ENCODE data around the gene NOC3L. TPM values are rescaled to one million over a fixed set of nuclear protein-coding genes. Genes with fewer than 3 reads are reported as not detected.

Gene NOC3L
- total RNA-seq, 2 donors from 2014 or later, result 18.8 to 22.2 TPM

- no peak for TF ChIP-seq CTCF (conservative IDR thresholded peaks at IDR 0.05)
- no peak overlapping the region for H3K9ac ChIP-seq (ENCODE audit: extremely low read depth, low read length, poor library complexity, severe bottlenecking)
- DNase-seq, result no peak
- peaks cover 3% of the 10 kb centered on the region for H3K36me3 Mint-ChIP-seq (ENCODE audit: low read depth)
- 93 to 100% methylated on average over 3 of the region's 3 CpGs for WGBS, 2 experiments (ENCODE audit: insufficient coverage in 1 of 2, insufficient read length in 1 of 2)
- no peaks in the 10 kb centered on the region for H3K27me3 ChIP-seq (ENCODE audit: control insufficient read depth, insufficient read depth, low read length, poor library complexity, severe bottlenecking)
- peaks cover 4% of the 10 kb centered on the region for H3K4me1 Mint-ChIP-seq
- H3K9me3 ChIP-seq (ENCODE audit: control insufficient read depth, low read length), result no peaks in the 10 kb centered on the region
- H3K27ac Mint-ChIP-seq, result no peak overlapping the region
- no peaks in the 10 kb centered on the region for H3K36me3 ChIP-seq (ENCODE audit: control insufficient read depth, insufficient read depth, low read length)
- H3K9me3 Mint-ChIP-seq, result no peaks in the 10 kb centered on the region
- H3K27ac ChIP-seq (ENCODE audit: low read depth, low read length), result no peak overlapping the region
- no peaks in the 10 kb centered on the region for H3K4me1 ChIP-seq (ENCODE audit: control insufficient read depth, insufficient read depth, low read length)
- no peak overlapping the region for H3K4me3 ChIP-seq (ENCODE audit: low read length)
- no peaks in the 10 kb centered on the region for H3K27me3 Mint-ChIP-seq (ENCODE audit: insufficient read depth)
- H3K4me3 Mint-ChIP-seq, result no peak overlapping the region
Measured at GRCh38 chr10:94411304-94411703, 48.6 kb upstream of the NOC3L start.

- Histone ChIP-seq H3K9me3 (ENCODE audit: control insufficient read depth, low read length) (no peaks in the 10 kb centered on the region), H3K27me3 (ENCODE audit: control insufficient read depth, insufficient read depth, low read length, poor library complexity, severe bottlenecking) (no peaks in the 10 kb centered on the region), H3K4me3 (ENCODE audit: low read length) (no peak overlapping the region), H3K4me1 (ENCODE audit: control insufficient read depth, insufficient read depth, low read length) (no peaks in the 10 kb centered on the region), H3K27ac (ENCODE audit: low read depth, low read length) (no peak overlapping the region), H3K36me3 (ENCODE audit: control insufficient read depth, insufficient read depth, low read length) (no peaks in the 10 kb centered on the region), H3K9ac (ENCODE audit: extremely low read depth, low read length, poor library complexity, severe bottlenecking) (no peak overlapping the region)
- H3K27me3 Mint-ChIP-seq (ENCODE audit: insufficient read depth), result peaks cover 12% of the 10 kb centered on the region
- WGBS, 2 experiments (ENCODE audit: insufficient coverage in 1 of 2, insufficient read length in 1 of 2), result 78 to 82% methylated on average over 2 to 7 of the region's 7 CpGs
- H3K9me3 Mint-ChIP-seq, result no peaks in the 10 kb centered on the region
- no peak for DNase-seq
- H3K4me3 Mint-ChIP-seq, result no peak overlapping the region
- no peak for TF ChIP-seq CTCF (conservative IDR thresholded peaks at IDR 0.05)
- H3K27ac Mint-ChIP-seq, result no peak overlapping the region
- H3K4me1 Mint-ChIP-seq, result peaks cover 5% of the 10 kb centered on the region
- peaks cover 3% of the 10 kb centered on the region for H3K36me3 Mint-ChIP-seq (ENCODE audit: low read depth)
Measured at GRCh38 chr10:94409021-94409657, 46.4 kb upstream of the NOC3L start.

GRCh38 chr10:94407668-94408067, 44.9 kb upstream of the NOC3L start:
- Histone ChIP-seq H3K4me3 (ENCODE audit: low read length) (no peak overlapping the region), H3K36me3 (ENCODE audit: control insufficient read depth, insufficient read depth, low read length) (no peaks in the 10 kb centered on the region), H3K27ac (ENCODE audit: low read depth, low read length) (no peak overlapping the region), H3K27me3 (ENCODE audit: control insufficient read depth, insufficient read depth, low read length, poor library complexity, severe bottlenecking) (no peaks in the 10 kb centered on the region), H3K4me1 (ENCODE audit: control insufficient read depth, insufficient read depth, low read length) (no peaks in the 10 kb centered on the region), H3K9ac (ENCODE audit: extremely low read depth, low read length, poor library complexity, severe bottlenecking) (no peak overlapping the region), H3K9me3 (ENCODE audit: control insufficient read depth, low read length) (no peaks in the 10 kb centered on the region)
- WGBS, 2 experiments (ENCODE audit: insufficient coverage in 1 of 2, insufficient read length in 1 of 2), result 88 to 93% methylated on average over 3 of the region's 3 CpGs
- no peak for DNase-seq
- peaks cover 4% of the 10 kb centered on the region for H3K4me1 Mint-ChIP-seq
- H3K27me3 Mint-ChIP-seq (ENCODE audit: insufficient read depth), result peaks cover 18% of the 10 kb centered on the region
- H3K9me3 Mint-ChIP-seq, result no peaks in the 10 kb centered on the region
- H3K4me3 Mint-ChIP-seq, result no peak overlapping the region
- peaks cover 3% of the 10 kb centered on the region for H3K36me3 Mint-ChIP-seq (ENCODE audit: low read depth)
- TF ChIP-seq CTCF (conservative IDR thresholded peaks at IDR 0.05), result no peak
- H3K27ac Mint-ChIP-seq, result no peak overlapping the region
